ENCODE measurements around the gene LRPAP1. TPM values are rescaled to one million over a fixed set of nuclear protein-coding genes. Genes with fewer than 3 reads are reported as not detected.
"Not testable (repeated sequence)": the region's sequence is repeated elsewhere in the genome, so short reads cannot be mapped to it uniquely, and the experiment has no call there.

LRPAP1 gene
- polyA plus RNA-seq, 1 donor (not counting 4 experiments of a cell fraction or from before 2014, with no cell fraction given), result 121 TPM

- H3K9ac ChIP-seq (ENCODE audit: control insufficient read depth, extremely low read depth, insufficient read depth, low read length); H2AFZ ChIP-seq (ENCODE audit: control insufficient read depth, low read length); H3K4me1 ChIP-seq (ENCODE audit: control insufficient read depth, extremely low read depth, insufficient read depth, low read length); H3K27ac ChIP-seq (ENCODE audit: control insufficient read depth, insufficient read depth, low read length); H3K36me3 ChIP-seq (ENCODE audit: control insufficient read depth in 2 of 2, extremely low read depth in 1 of 2, insufficient read depth in 2 of 2, low read length in 2 of 2); FAIRE-seq; H3K4me2 ChIP-seq (ENCODE audit: control insufficient read depth, extremely low read depth, insufficient read depth, low read depth, low read length); DNase-seq (ENCODE audit: low read depth, low spot score); H3K79me2 ChIP-seq (ENCODE audit: control insufficient read depth, insufficient read depth, low read length); H4K20me1 ChIP-seq (ENCODE audit: control insufficient read depth, extremely low read depth, insufficient read depth, low read length); dilution Hi-C loops (cut with MboI; ENCODE audit: extremely low pct_ligation_motif_present, low sequenced_read_pairs); H3K4me3 ChIP-seq (ENCODE audit: control insufficient read depth in 2 of 3, extremely low read depth in 1 of 3, insufficient read depth in 2 of 3, low read depth in 1 of 3, low read length in 3 of 3); H3K9me3 ChIP-seq (ENCODE audit: control insufficient read depth, low read depth, low read length); H3K9me1 ChIP-seq (ENCODE audit: control insufficient read depth, extremely low read depth, insufficient read depth, low read length); H3K27me3 ChIP-seq (ENCODE audit: control insufficient read depth, extremely low read depth, insufficient read depth, low read length): not testable (repeated sequence)
Observed at GRCh38 chr4:3560465-3560864, 28.2 kb upstream of the LRPAP1 start.

- H3K36me3 ChIP-seq (ENCODE audit: control insufficient read depth in 2 of 2, extremely low read depth in 1 of 2, insufficient read depth in 2 of 2, low read length in 2 of 2); H3K9me1 ChIP-seq (ENCODE audit: control insufficient read depth, extremely low read depth, insufficient read depth, low read length); H3K27me3 ChIP-seq (ENCODE audit: control insufficient read depth, extremely low read depth, insufficient read depth, low read length); dilution Hi-C loops (cut with MboI; ENCODE audit: extremely low pct_ligation_motif_present, low sequenced_read_pairs); DNase-seq (ENCODE audit: low read depth, low spot score); H3K4me2 ChIP-seq (ENCODE audit: control insufficient read depth, extremely low read depth, insufficient read depth, low read depth, low read length); H3K4me3 ChIP-seq (ENCODE audit: control insufficient read depth in 2 of 3, extremely low read depth in 1 of 3, insufficient read depth in 2 of 3, low read depth in 1 of 3, low read length in 3 of 3); H3K9ac ChIP-seq (ENCODE audit: control insufficient read depth, extremely low read depth, insufficient read depth, low read length); FAIRE-seq; H4K20me1 ChIP-seq (ENCODE audit: control insufficient read depth, extremely low read depth, insufficient read depth, low read length); H3K4me1 ChIP-seq (ENCODE audit: control insufficient read depth, extremely low read depth, insufficient read depth, low read length); H3K9me3 ChIP-seq (ENCODE audit: control insufficient read depth, low read depth, low read length); H2AFZ ChIP-seq (ENCODE audit: control insufficient read depth, low read length); H3K27ac ChIP-seq (ENCODE audit: control insufficient read depth, insufficient read depth, low read length); H3K79me2 ChIP-seq (ENCODE audit: control insufficient read depth, insufficient read depth, low read length): not testable (repeated sequence)
Observed at GRCh38 chr4:3559381-3560290, 27.4 kb upstream of the LRPAP1 start.

- H3K4me1 ChIP-seq (ENCODE audit: control insufficient read depth, extremely low read depth, insufficient read depth, low read length); H3K79me2 ChIP-seq (ENCODE audit: control insufficient read depth, insufficient read depth, low read length); DNase-seq (ENCODE audit: low read depth, low spot score); H3K36me3 ChIP-seq (ENCODE audit: control insufficient read depth in 2 of 2, extremely low read depth in 1 of 2, insufficient read depth in 2 of 2, low read length in 2 of 2); H3K4me2 ChIP-seq (ENCODE audit: control insufficient read depth, extremely low read depth, insufficient read depth, low read depth, low read length); dilution Hi-C loops (cut with MboI; ENCODE audit: extremely low pct_ligation_motif_present, low sequenced_read_pairs); H2AFZ ChIP-seq (ENCODE audit: control insufficient read depth, low read length); H3K27ac ChIP-seq (ENCODE audit: control insufficient read depth, insufficient read depth, low read length); H4K20me1 ChIP-seq (ENCODE audit: control insufficient read depth, extremely low read depth, insufficient read depth, low read length); H3K9me3 ChIP-seq (ENCODE audit: control insufficient read depth, low read depth, low read length); H3K4me3 ChIP-seq (ENCODE audit: control insufficient read depth in 2 of 3, extremely low read depth in 1 of 3, insufficient read depth in 2 of 3, low read depth in 1 of 3, low read length in 3 of 3); H3K9ac ChIP-seq (ENCODE audit: control insufficient read depth, extremely low read depth, insufficient read depth, low read length); H3K27me3 ChIP-seq (ENCODE audit: control insufficient read depth, extremely low read depth, insufficient read depth, low read length); FAIRE-seq; H3K9me1 ChIP-seq (ENCODE audit: control insufficient read depth, extremely low read depth, insufficient read depth, low read length): not testable (repeated sequence)
Observed at GRCh38 chr4:3558514-3558836, 26.3 kb upstream of the LRPAP1 start.

- DNase-seq (ENCODE audit: low read depth, low spot score); H3K27ac ChIP-seq (ENCODE audit: control insufficient read depth, insufficient read depth, low read length); H3K4me3 ChIP-seq (ENCODE audit: control insufficient read depth in 2 of 3, extremely low read depth in 1 of 3, insufficient read depth in 2 of 3, low read depth in 1 of 3, low read length in 3 of 3); H3K9ac ChIP-seq (ENCODE audit: control insufficient read depth, extremely low read depth, insufficient read depth, low read length); H3K4me1 ChIP-seq (ENCODE audit: control insufficient read depth, extremely low read depth, insufficient read depth, low read length); H3K4me2 ChIP-seq (ENCODE audit: control insufficient read depth, extremely low read depth, insufficient read depth, low read depth, low read length); H3K79me2 ChIP-seq (ENCODE audit: control insufficient read depth, insufficient read depth, low read length); FAIRE-seq; H2AFZ ChIP-seq (ENCODE audit: control insufficient read depth, low read length); H3K9me3 ChIP-seq (ENCODE audit: control insufficient read depth, low read depth, low read length); H3K36me3 ChIP-seq (ENCODE audit: control insufficient read depth in 2 of 2, extremely low read depth in 1 of 2, insufficient read depth in 2 of 2, low read length in 2 of 2); H3K9me1 ChIP-seq (ENCODE audit: control insufficient read depth, extremely low read depth, insufficient read depth, low read length); H3K27me3 ChIP-seq (ENCODE audit: control insufficient read depth, extremely low read depth, insufficient read depth, low read length); dilution Hi-C loops (cut with MboI; ENCODE audit: extremely low pct_ligation_motif_present, low sequenced_read_pairs); H4K20me1 ChIP-seq (ENCODE audit: control insufficient read depth, extremely low read depth, insufficient read depth, low read length): not testable (repeated sequence)
Observed at GRCh38 chr4:3557676-3558513, 25.7 kb upstream of the LRPAP1 start.

Measured in keratinocyte (primary cell).